Sigmoid colon (tissue), 7 donors: ENCODE measurements around the gene ACTN2. TPM values are rescaled to one million over a fixed set of nuclear protein-coding genes. Genes with fewer than 3 reads are reported as not detected.
A peak's percentile ranks its signal among the peaks of the same experiment; 100 is the strongest.

Experiments
- DNase-seq: peaks from one replicate; pipeline ENCODE4 v3.0.0-alpha.2; 2019
- H3K27ac ChIP-seq, 4 donors: fragments of 200-600 bp; sonication (generic); one replicate each; pipeline ENCODE4 v1.5.1; 2016 to 2019; ENCODE audit warnings: mild to moderate bottlenecking in 1 of 4
- H3K27me3 ChIP-seq, 3 donors: fragments of 200-600 bp; sonication (generic); one replicate each; pipeline ENCODE4 v1.5.1; 2019; ENCODE audit warnings: mild to moderate bottlenecking in 1 of 3
- H3K36me3 ChIP-seq, 4 donors: fragments of 200-600 bp; sonication (generic); one replicate each; pipeline ENCODE4 v1.5.1; 2016 to 2019
- H3K4me1 ChIP-seq, 4 donors: fragments of 200-600 bp; sonication (generic); one replicate each; pipeline ENCODE4 v1.5.1; 2017 to 2019
- H3K4me3 ChIP-seq, 4 donors: fragments of 200-600 bp; sonication (generic); one replicate each; pipeline ENCODE4 v1.5.1; 2017 to 2019; ENCODE audit warnings: mild to moderate bottlenecking in 2 of 4, moderate library complexity in 1 of 4
- H3K9me3 ChIP-seq, 4 donors: fragments of 200-600 bp in 3 of 4; sonication (generic) in 3 of 4; one replicate each; pipeline versions ENCODE4 v1.5.1 to v1.6.1; 2013 to 2019
- EP300 ChIP-seq, 4 donors: sonication (generic); formaldehyde crosslinking; IDR thresholded peaks; one replicate each; pipeline ENCODE4 v1.6.1; 2017; ENCODE audit warnings: antibody characterized with exemption in 4 of 4
- POLR2A ChIP-seq, 2 donors: fragments of 450-650 bp; IDR thresholded peaks; one replicate each; pipeline ENCODE4 v1.6.1; 2016; ENCODE audit warnings: antibody characterized with exemption in 2 of 2, mild to moderate bottlenecking in 2 of 2, moderate library complexity in 2 of 2
- POLR2AphosphoS5 ChIP-seq, 4 donors: sonication (generic); formaldehyde crosslinking; IDR thresholded peaks; one replicate each; pipeline ENCODE4 v1.6.1; 2017; ENCODE audit warnings: antibody characterized with exemption in 4 of 4
- WGBS, 2 donors: extraction: QIAGEN DNeasy Blood & Tissue Kit; methylation state at CpG; one replicate each; pipeline ENCODE4 v1.1.7; 2013; 5-methylcytosine and 5-hydroxymethylcytosine counted together
- intact Hi-C: fragments of 100-400 bp; cut with DNase I; formaldehyde crosslinking; loops from one replicate; pipeline ENCODE4 v1.15.1; 2023
- polyA plus RNA-seq, 3 donors: library from polyadenylated mRNA; stranded (reverse); fragments of 200-250 nt; gene quantifications; one replicate each; pipeline ENCODE4 v1.2.3, GENCODE V29; 2013
- total RNA-seq, 4 donors: library from RNA; depleted of rRNA; stranded (reverse); fragments of >200 nt; gene quantifications; one replicate each; pipeline ENCODE4 v1.1.0, GENCODE V29; 2016
- TF ChIP-seq, protein P1 (sequence below), 4 experiments: fragments of 450-650 bp in 3 of 4; fragments of 200-600 bp in 1 of 4; IDR thresholded peaks; one replicate each; pipeline ENCODE4 v1.5.1; 2016 to 2019; ENCODE audit warnings: antibody characterized with exemption in 4 of 4, mild to moderate bottlenecking in 3 of 4, moderate library complexity in 2 of 4
- donor health status: healthy with polysubstance abuse.
- donor health status: Bipolar disorder and iron deficiency.
- donor health status: healthy.

Gene ACTN2
- 1 to 10 TPM in 1 of 4 donors, under 1 TPM in 2, not detected in 1; 0.36 to 1.6 (median 0.66) TPM for total RNA-seq
- polyA plus RNA-seq: 1 to 10 TPM in 2 of 3 donors, under 1 TPM in 1; 0.55 to 1.8 (median 1.2) TPM

DNA sequence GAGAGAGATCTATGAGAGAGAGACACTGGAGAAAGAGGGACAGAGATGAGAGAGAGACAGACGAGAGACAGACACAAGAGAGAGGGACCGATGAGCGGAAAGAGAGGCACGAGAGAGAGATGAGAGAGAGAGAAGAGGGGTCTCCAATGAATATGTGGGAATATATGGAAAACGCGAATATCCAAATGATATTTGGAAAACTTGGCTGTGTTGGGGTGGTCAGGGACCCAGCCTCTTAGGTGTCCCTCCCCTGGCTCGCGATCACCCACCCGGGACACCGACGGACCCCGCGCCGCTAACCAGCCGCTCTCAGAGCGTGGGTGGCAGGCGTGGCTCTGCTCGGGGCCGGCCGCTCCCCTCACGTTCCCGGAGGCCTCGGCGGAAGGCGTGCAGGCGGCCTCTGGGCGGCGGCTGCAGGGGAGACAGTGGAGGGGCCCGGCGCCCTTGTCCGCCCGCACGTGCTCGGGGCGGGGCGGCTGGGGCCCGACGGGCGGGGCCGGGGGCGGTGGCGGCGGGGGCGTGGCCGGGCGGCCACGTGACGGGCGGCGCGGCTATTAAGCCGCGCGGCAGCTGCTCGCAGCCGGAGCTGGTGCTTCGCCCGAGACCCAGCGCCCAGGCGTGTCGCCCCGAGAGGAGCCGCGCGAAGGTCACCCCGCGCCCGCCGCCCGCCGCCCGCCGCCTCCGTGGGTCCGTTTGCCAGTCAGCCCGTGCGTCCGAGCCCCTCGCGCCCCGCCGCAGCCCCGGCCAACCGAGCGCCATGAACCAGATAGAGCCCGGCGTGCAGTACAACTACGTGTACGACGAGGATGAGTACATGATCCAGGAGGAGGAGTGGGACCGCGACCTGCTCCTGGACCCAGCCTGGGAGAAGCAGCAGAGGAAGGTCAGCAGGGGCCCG, at the start of gene ACTN2:
Gene ACTN2 (plus strand): TSS at position 583 of the 898 bp plus-strand sequence. CDS start 175 bp downstream, at position 758.
- Histone ChIP-seq H3K27me3 (peaks cover 0 to 31% (median 3%) of the 10 kb centered on the region in 3 donors), H3K4me3 (peak within 1 kb of the TSS; percentile 6 to 54 (median 51)), H3K36me3 (no peaks in the 10 kb centered on the region), H3K4me1 (peaks cover 0 to 19% (median 14%) of the 10 kb centered on the region in 4 donors), H3K9me3 (no peaks in the 10 kb centered on the region), H3K27ac (peak within 1 kb of the TSS in 1 of 4 donors; percentile 64)
- 5 to 10% methylated on average over 93 of the region's 93 CpGs for WGBS, 2 donors
- intact Hi-C loops: no loop called here
- TF ChIP-seq POLR2AphosphoS5 (IDR thresholded peaks at IDR 0.05): no peak
- TF ChIP-seq EP300 (IDR thresholded peaks at IDR 0.05): no peak
- TF ChIP-seq, protein P1, sequence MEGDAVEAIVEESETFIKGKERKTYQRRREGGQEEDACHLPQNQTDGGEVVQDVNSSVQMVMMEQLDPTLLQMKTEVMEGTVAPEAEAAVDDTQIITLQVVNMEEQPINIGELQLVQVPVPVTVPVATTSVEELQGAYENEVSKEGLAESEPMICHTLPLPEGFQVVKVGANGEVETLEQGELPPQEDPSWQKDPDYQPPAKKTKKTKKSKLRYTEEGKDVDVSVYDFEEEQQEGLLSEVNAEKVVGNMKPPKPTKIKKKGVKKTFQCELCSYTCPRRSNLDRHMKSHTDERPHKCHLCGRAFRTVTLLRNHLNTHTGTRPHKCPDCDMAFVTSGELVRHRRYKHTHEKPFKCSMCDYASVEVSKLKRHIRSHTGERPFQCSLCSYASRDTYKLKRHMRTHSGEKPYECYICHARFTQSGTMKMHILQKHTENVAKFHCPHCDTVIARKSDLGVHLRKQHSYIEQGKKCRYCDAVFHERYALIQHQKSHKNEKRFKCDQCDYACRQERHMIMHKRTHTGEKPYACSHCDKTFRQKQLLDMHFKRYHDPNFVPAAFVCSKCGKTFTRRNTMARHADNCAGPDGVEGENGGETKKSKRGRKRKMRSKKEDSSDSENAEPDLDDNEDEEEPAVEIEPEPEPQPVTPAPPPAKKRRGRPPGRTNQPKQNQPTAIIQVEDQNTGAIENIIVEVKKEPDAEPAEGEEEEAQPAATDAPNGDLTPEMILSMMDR (IDR thresholded peaks at IDR 0.05): no peak
- no peak for TF ChIP-seq POLR2A (IDR thresholded peaks at IDR 0.05)
- peak; percentile 76 for DNase-seq

DNA sequence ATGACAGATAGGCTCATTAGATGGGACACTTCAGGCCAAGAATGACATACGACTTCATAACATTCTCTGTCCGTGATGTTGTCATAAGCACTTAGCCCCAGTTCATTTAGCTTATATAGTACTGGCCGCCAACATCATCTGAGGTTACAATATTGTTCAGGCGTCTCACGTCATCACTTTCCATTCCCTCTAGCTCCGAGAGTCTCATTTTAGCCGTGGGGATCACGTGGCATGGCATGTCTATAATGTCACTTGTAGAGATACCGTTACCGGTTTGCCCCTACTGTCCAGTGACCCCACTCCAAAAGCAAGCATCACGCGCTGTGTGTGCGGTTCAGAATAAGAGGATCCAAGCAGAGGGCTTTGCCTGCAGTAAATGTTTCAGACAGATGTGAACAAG, 47.4 kb upstream of the ACTN2 start:
- Histone ChIP-seq H3K27ac (no peak overlapping the region), H3K4me3 (no peak overlapping the region), H3K36me3 (no peaks in the 10 kb centered on the region), H3K9me3 (no peaks in the 10 kb centered on the region), H3K4me1 (no peaks in the 10 kb centered on the region), H3K27me3 (no peaks in the 10 kb centered on the region)
- no peak for DNase-seq
- TF ChIP-seq, protein P1 (IDR thresholded peaks at IDR 0.05): no peak
- TF ChIP-seq POLR2AphosphoS5 (IDR thresholded peaks at IDR 0.05): no peak
- no peak for TF ChIP-seq EP300 (IDR thresholded peaks at IDR 0.05)
- no peak for TF ChIP-seq POLR2A (IDR thresholded peaks at IDR 0.05)
- intact Hi-C loops: no loop called here
- WGBS, 2 donors: 86 to 88% methylated on average over 13 of the region's 13 CpGs

DNA sequence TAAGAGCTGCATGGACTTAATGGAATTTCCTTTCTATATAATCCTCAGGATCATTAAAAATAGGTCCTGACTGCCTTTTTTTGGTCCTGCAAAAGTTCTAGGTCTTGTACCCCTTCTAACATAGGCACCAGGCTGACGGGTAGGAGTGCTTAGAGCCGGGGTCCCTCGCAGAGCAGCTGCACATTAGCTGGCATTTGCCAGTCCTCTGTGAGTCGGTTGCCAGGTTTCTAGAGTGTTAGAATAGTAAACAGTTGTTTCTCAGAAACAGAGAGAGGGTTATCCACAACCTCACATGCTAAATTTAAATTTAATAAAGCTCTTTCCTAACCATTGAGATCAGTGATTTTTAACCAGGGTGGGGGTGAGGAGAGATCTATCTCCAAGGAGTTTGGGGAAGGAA, 46.6 kb upstream of the ACTN2 start:
- WGBS, 2 donors: 67 to 74% methylated on average over 4 of the region's 4 CpGs
- no peaks in the 10 kb centered on the region for H3K4me1 ChIP-seq
- no peak overlapping the region for H3K4me3 ChIP-seq
- TF ChIP-seq, protein P1 (IDR thresholded peaks at IDR 0.05): no peak
- TF ChIP-seq POLR2AphosphoS5 (IDR thresholded peaks at IDR 0.05) (no peak), POLR2A (IDR thresholded peaks at IDR 0.05) (no peak), EP300 (IDR thresholded peaks at IDR 0.05) (no peak)
- no peaks in the 10 kb centered on the region for H3K9me3 ChIP-seq
- H3K27me3 ChIP-seq: no peaks in the 10 kb centered on the region
- no peaks in the 10 kb centered on the region for H3K36me3 ChIP-seq
- intact Hi-C loops: no loop called here
- no peak overlapping the region for H3K27ac ChIP-seq
- DNase-seq: no peak

DNA sequence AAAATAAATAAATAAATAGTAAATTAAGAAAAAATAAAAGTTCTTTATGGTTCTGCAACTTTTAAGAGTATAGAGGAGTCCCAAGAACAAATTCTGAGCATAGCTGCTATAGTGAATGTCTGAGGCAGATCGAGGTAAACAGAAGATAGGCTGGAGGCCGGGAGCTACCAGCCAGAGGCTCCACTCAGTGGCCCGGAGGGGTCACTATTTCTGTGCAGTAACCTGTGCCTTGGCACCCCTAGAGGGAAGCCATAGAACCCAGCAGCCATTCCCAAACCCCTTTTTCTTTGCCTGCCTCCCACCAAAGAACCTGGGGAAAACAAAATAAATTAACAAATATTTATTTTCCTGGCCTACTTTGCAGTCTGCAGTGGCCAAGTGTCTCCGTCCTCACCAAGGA, 43.5 kb upstream of the ACTN2 start:
- WGBS, 2 donors: 73 to 86% methylated on average over 4 of the region's 4 CpGs
- intact Hi-C loops: no loop called here
- Histone ChIP-seq H3K4me3 (no peak overlapping the region), H3K27me3 (no peaks in the 10 kb centered on the region), H3K9me3 (no peaks in the 10 kb centered on the region), H3K4me1 (no peaks in the 10 kb centered on the region), H3K27ac (no peak overlapping the region), H3K36me3 (no peaks in the 10 kb centered on the region)
- TF ChIP-seq EP300 (IDR thresholded peaks at IDR 0.05): no peak
- no peak for TF ChIP-seq POLR2AphosphoS5 (IDR thresholded peaks at IDR 0.05)
- no peak for TF ChIP-seq POLR2A (IDR thresholded peaks at IDR 0.05)
- DNase-seq: no peak

DNA sequence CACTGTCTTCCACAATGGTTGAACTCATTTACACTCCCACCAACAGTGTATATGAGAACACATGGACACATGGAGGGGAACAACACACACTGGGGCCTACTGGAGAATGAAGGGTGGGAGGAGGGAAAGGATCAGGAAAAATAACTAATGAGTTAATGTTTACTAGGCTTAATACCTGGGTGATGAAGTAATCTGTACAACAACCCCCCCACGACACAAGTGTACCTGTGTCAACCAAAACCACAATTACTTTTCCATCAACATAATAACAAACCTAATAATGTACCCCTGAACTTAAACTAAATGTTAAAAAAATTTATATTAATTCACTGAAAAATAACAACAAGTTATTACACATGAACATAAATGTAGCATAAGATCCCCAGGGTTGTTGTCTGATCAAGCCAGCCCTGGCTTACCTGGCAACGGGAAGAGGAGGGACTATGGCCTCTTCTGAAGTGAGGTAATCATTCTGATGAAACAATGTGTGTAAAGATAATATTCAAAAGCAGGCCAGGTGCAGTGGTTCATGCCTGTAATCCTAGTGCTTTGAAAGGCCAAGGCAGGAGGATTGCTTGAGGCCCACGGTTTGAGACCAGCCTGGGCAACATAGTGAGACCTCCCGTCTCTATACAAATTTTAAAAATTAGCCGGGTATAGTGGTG, 41.2 kb upstream of the ACTN2 start:
- H3K27me3 ChIP-seq: no peaks in the 10 kb centered on the region
- H3K9me3 ChIP-seq: no peaks in the 10 kb centered on the region
- WGBS, 2 donors: 64 to 82% methylated on average over 5 of the region's 5 CpGs
- H3K36me3 ChIP-seq: no peaks in the 10 kb centered on the region
- intact Hi-C loops: no loop called here
- TF ChIP-seq, protein P1 (IDR thresholded peaks at IDR 0.05): no peak
- TF ChIP-seq POLR2A (IDR thresholded peaks at IDR 0.05): no peak
- TF ChIP-seq EP300 (IDR thresholded peaks at IDR 0.05): no peak
- no peak for TF ChIP-seq POLR2AphosphoS5 (IDR thresholded peaks at IDR 0.05)
- no peak overlapping the region for H3K27ac ChIP-seq
- no peak for DNase-seq
- H3K4me1 ChIP-seq: no peaks in the 10 kb centered on the region
- H3K4me3 ChIP-seq: no peak overlapping the region
